OCI-LY1 (cell line): ENCODE measurements around the gene PDZD2.

ENCODE experiments used
- H2AFZ ChIP-seq: fragments of 200-600 bp; sonication (generic), shearing (Covaris generic); 2 replicates; pipeline ENCODE4 v1.6.0; 2014; ENCODE audit warnings: antibody characterized with exemption, mild to moderate bottlenecking, low read length
- H3F3A ChIP-seq: fragments of 200-600 bp; sonication (generic), shearing (Covaris generic); 2 replicates; pipeline ENCODE4 v1.6.0; 2014; ENCODE audit warnings: mild to moderate bottlenecking, antibody characterized with exemption, low read length, moderate library complexity; ENCODE audit not compliant: insufficient read depth
- H3K27ac ChIP-seq: fragments of 200-600 bp; sonication (generic); 2 replicates; pipeline ENCODE4 v1.5.1; 2014; ENCODE audit warnings: low read length, mixed run types, mild to moderate bottlenecking, low read depth; ENCODE audit not compliant: poor library complexity, severe bottlenecking
- H3K27me3 ChIP-seq: fragments of 200-600 bp; sonication (generic); 2 replicates; pipeline ENCODE4 v1.6.0; 2014; ENCODE audit warnings: antibody characterized with exemption, mild to moderate bottlenecking, low read length, moderate library complexity; ENCODE audit not compliant: insufficient read depth
- H3K36me3 ChIP-seq: fragments of 200-600 bp; sonication (generic); 2 replicates; pipeline ENCODE4 v1.6.1; 2014; ENCODE audit warnings: mild to moderate bottlenecking, antibody characterized with exemption, low read length, moderate library complexity, mixed read lengths; ENCODE audit not compliant: insufficient read depth
- H3K4me1 ChIP-seq: fragments of 200-600 bp; sonication (generic); 2 replicates; pipeline ENCODE4 v1.5.1; 2014; ENCODE audit warnings: mild to moderate bottlenecking, low read length, moderate library complexity; ENCODE audit not compliant: insufficient read depth, severe bottlenecking
- H3K4me2 ChIP-seq: fragments of 200-600 bp; sonication (generic), shearing (Covaris generic); 2 replicates; pipeline ENCODE4 v1.6.1; 2014; ENCODE audit warnings: low read length
- H3K4me3 ChIP-seq: fragments of 200-600 bp; sonication (generic); 2 replicates; pipeline ENCODE4 v1.5.1; 2014; ENCODE audit warnings: low read length, low read depth, mild to moderate bottlenecking, mixed read lengths; ENCODE audit not compliant: poor library complexity, severe bottlenecking
- H3K79me2 ChIP-seq: fragments of 200-600 bp; shearing (Covaris generic); 2 replicates; pipeline ENCODE4 v1.6.1; 2016; ENCODE audit warnings: mixed run types, low read length, mixed read lengths; ENCODE audit not compliant: insufficient read depth
- H3K9ac ChIP-seq: fragments of 200-600 bp; sonication (generic), shearing (Covaris generic); 2 replicates; pipeline ENCODE4 v1.6.1; 2014; ENCODE audit warnings: mild to moderate bottlenecking, low read length, mixed read lengths
- H3K9me2 ChIP-seq: fragments of 200-600 bp; sonication (generic), shearing (Covaris generic); 2 replicates; pipeline ENCODE4 v1.6.1; 2014; ENCODE audit warnings: low read depth, mild to moderate bottlenecking, low read length, mixed read lengths
- H3K9me3 ChIP-seq: fragments of 200-600 bp; shearing (Covaris generic); 2 replicates; pipeline ENCODE4 v1.6.1; 2014; ENCODE audit warnings: low read length, mixed read lengths
- H4K20me1 ChIP-seq: fragments of 200-600 bp; sonication (generic), shearing (Covaris generic); 2 replicates; pipeline ENCODE4 v1.6.0; 2016; ENCODE audit warnings: mild to moderate bottlenecking, low read length; ENCODE audit not compliant: insufficient read depth
- CTCF ChIP-seq: fragments of 200-600 bp; sonication (generic), shearing (Covaris generic); IDR thresholded peaks from 2 replicates; pipeline ENCODE4 v1.5.1; 2017; ENCODE audit warnings: mild to moderate bottlenecking, antibody characterized with exemption, low read length, moderate library complexity, mixed read lengths
- EZH2 ChIP-seq: fragments of 200-600 bp; sonication (generic), shearing (Covaris generic); IDR thresholded peaks from 2 replicates; pipeline ENCODE4 v1.8.0; 2017; ENCODE audit warnings: borderline replicate concordance, mixed run types, mild to moderate bottlenecking, antibody characterized with exemption, low read length, moderate library complexity, mixed read lengths

PDZD2 gene

GRCh38 chr5:31605920-31606319 is 33.0 kb upstream of the PDZD2 start:
- Histone ChIP-seq H2AFZ (no peak overlapping the region), H3K9me3 (no peaks in the 10 kb centered on the region), H3K4me2 (no peak overlapping the region)

GRCh38 chr5:31607546-31607945 is 31.4 kb upstream of the PDZD2 start:
- no peaks in the 10 kb centered on the region for H4K20me1 ChIP-seq
- H3K4me3 ChIP-seq: no peak overlapping the region
- H3K27ac ChIP-seq: no peak overlapping the region
- TF ChIP-seq CTCF (no peak), EZH2 (no peak)
- H3K79me2 ChIP-seq: no peaks in the 10 kb centered on the region
- H3K9me2 ChIP-seq: no peaks in the 10 kb centered on the region
- H3K36me3 ChIP-seq: no peaks in the 10 kb centered on the region
- no peak overlapping the region for H3K9ac ChIP-seq
- H3K27me3 ChIP-seq: no peaks in the 10 kb centered on the region; the same call in 1 of the 2 replicates
- no peaks in the 10 kb centered on the region for H3K4me1 ChIP-seq
- H3F3A ChIP-seq: no peaks in the 10 kb centered on the region
- no peak overlapping the region for H3K4me2 ChIP-seq
- no peaks in the 10 kb centered on the region for H3K9me3 ChIP-seq
- no peak overlapping the region for H2AFZ ChIP-seq

More at GRCh38 chr5:31605920-31606319, 33.0 kb upstream of the PDZD2 start:
- H3K27ac ChIP-seq: no peak overlapping the region
- no peaks in the 10 kb centered on the region for H3F3A ChIP-seq
- no peak overlapping the region for H3K9ac ChIP-seq
- no peaks in the 10 kb centered on the region; the same call in 1 of the 2 replicates for H3K27me3 ChIP-seq
- H3K9me2 ChIP-seq: no peaks in the 10 kb centered on the region
- H3K4me3 ChIP-seq: no peak overlapping the region
- no peaks in the 10 kb centered on the region for H3K36me3 ChIP-seq
- H4K20me1 ChIP-seq: no peaks in the 10 kb centered on the region
- no peaks in the 10 kb centered on the region for H3K4me1 ChIP-seq
- TF ChIP-seq CTCF: no peak
- TF ChIP-seq EZH2: no peak
- H3K79me2 ChIP-seq: no peaks in the 10 kb centered on the region

GRCh38 chr5:31611002-31611401 is 27.9 kb upstream of the PDZD2 start:
- H3K27ac ChIP-seq: no peak overlapping the region
- H3F3A ChIP-seq: no peaks in the 10 kb centered on the region
- no peak overlapping the region for H2AFZ ChIP-seq
- H3K4me3 ChIP-seq: no peak overlapping the region
- H3K4me1 ChIP-seq: no peaks in the 10 kb centered on the region
- no peaks in the 10 kb centered on the region for H3K9me2 ChIP-seq
- no peaks in the 10 kb centered on the region for H3K79me2 ChIP-seq
- H4K20me1 ChIP-seq: no peaks in the 10 kb centered on the region
- H3K36me3 ChIP-seq: no peaks in the 10 kb centered on the region
- H3K9me3 ChIP-seq: no peaks in the 10 kb centered on the region
- H3K9ac ChIP-seq: no peak overlapping the region
- H3K4me2 ChIP-seq: no peak overlapping the region
- H3K27me3 ChIP-seq: no peaks in the 10 kb centered on the region
- TF ChIP-seq CTCF: no peak
- TF ChIP-seq EZH2: no peak
